Measurements from ENCODE around the gene SKA3.
A peak's percentile ranks its signal among the peaks of the same experiment; 100 is the strongest.
"Not testable (repeated sequence)": the region's sequence is repeated elsewhere in the genome, so short reads cannot be mapped to it uniquely, and the experiment has no call there.

Gene SKA3
- total RNA-seq = 0.38 to 1.6 (median 0.96) reads per million in 3 experiments

- DNase-seq = peak; percentile 94
Measured at GRCh38 chr13:21176215-21176981, at the start of gene SKA3, which contains the start of gene MRPL57. SKA3 (minus strand) TSS chr13:21176552; CDS start chr13:21176477, 75 bp downstream. MRPL57 (plus strand) TSS chr13:21176658; CDS start chr13:21176917, 259 bp downstream.

GRCh38 chr13:21225082-21225481 lies 48.7 kb upstream of the SKA3 start:
- DNase-seq = no peak

- DNase-seq = no peak
Measured at GRCh38 chr13:21221268-21221667, 44.9 kb upstream of the SKA3 start.

GRCh38 chr13:21219716-21220115 lies 43.4 kb upstream of the SKA3 start:
- not testable (repeated sequence) for DNase-seq

- DNase-seq = no peak
Measured at GRCh38 chr13:21219036-21219381, 42.7 kb upstream of the SKA3 start.

GRCh38 chr13:21218351-21219035 lies 42.1 kb upstream of the SKA3 start:
- DNase-seq = no peak

GRCh38 chr13:21216332-21216731 lies 40.0 kb upstream of the SKA3 start:
- no peak for DNase-seq

- DNase-seq = not testable (repeated sequence)
Measured at GRCh38 chr13:21215419-21215818, 39.1 kb upstream of the SKA3 start.

- DNase-seq = no peak
Measured at GRCh38 chr13:21212138-21212775, 35.9 kb upstream of the SKA3 start.

- DNase-seq = no peak
Measured at GRCh38 chr13:21208652-21209154, 32.4 kb upstream of the SKA3 start.

GRCh38 chr13:21202767-21203531 lies 26.6 kb upstream of the SKA3 start:
- DNase-seq = no peak

- DNase-seq = not testable (repeated sequence)
Measured at GRCh38 chr13:21201456-21202190, 25.3 kb upstream of the SKA3 start.

GRCh38 chr13:21198391-21198790 lies 22.0 kb upstream of the SKA3 start:
- DNase-seq = not testable (repeated sequence)

- DNase-seq = not testable (repeated sequence)
Measured at GRCh38 chr13:21197606-21198225, 21.4 kb upstream of the SKA3 start.

GRCh38 chr13:21194756-21195155 lies 18.4 kb upstream of the SKA3 start:
- not testable (repeated sequence) for DNase-seq

GRCh38 chr13:21186410-21186809 lies 10.1 kb upstream of the SKA3 start:
- not testable (repeated sequence) for DNase-seq

- DNase-seq = no peak
Measured at GRCh38 chr13:21181671-21182070, 5.3 kb upstream of the SKA3 start.

GRCh38 chr13:21176982-21177284 lies 581 bp upstream of the SKA3 start:
- DNase-seq = no peak

GRCh38 chr13:21175656-21176214 lies 617 bp downstream of the SKA3 start:
- DNase-seq = no peak

- DNase-seq = not testable (repeated sequence)
Measured at GRCh38 chr13:21173767-21174166, 2.6 kb downstream of the SKA3 start.

GRCh38 chr13:21171420-21171819 lies 4.9 kb downstream of the SKA3 start:
- no peak for DNase-seq

Measured in central memory CD4-positive, alpha-beta T cell (primary cell).